SK-N-MC (cell line): ENCODE measurements around the gene DCAF8.

Experiments
- DNase-seq: peaks from one replicate; pipeline ENCODE4 v3.0.0-alpha.2; 2011; ENCODE audit warnings: low read depth, low spot score
- H3K27ac ChIP-seq: fragments of 200-600 bp; sonication (generic); 2 replicates; pipeline ENCODE4 v1.5.1; 2016; ENCODE audit warnings: mixed run types
- H3K36me3 ChIP-seq: fragments of 200-600 bp; sonication (generic); 2 replicates; pipeline ENCODE4 v1.6.1; 2017; ENCODE audit warnings: antibody characterized with exemption, low read length, mixed read lengths; ENCODE audit not compliant: insufficient read depth
- H3K4me3 ChIP-seq: fragments of 200-600 bp; sonication (generic); 2 replicates; pipeline ENCODE4 v1.5.1; 2016
- H3K9ac ChIP-seq: fragments of 200-600 bp; sonication (generic); 2 replicates; pipeline ENCODE4 v1.8.0; 2017; ENCODE audit warnings: mixed run types, mixed read lengths; ENCODE audit not compliant: insufficient read length
- H3K9me3 ChIP-seq: fragments of 200-600 bp; sonication (generic); 2 replicates; pipeline ENCODE4 v1.6.1; 2017; ENCODE audit warnings: low read depth, mild to moderate bottlenecking, antibody characterized with exemption, low read length, moderate library complexity, mixed read lengths
- EZH2 ChIP-seq: fragments of 200-600 bp; sonication (generic); IDR thresholded peaks from one replicate; pipeline ENCODE4 v1.6.1; 2017; ENCODE audit warnings: antibody characterized with exemption
- FOXP2 ChIP-seq: optimal IDR thresholded peaks from 2 replicates; pipeline ENCODE3; 2011; ENCODE audit warnings: mild to moderate bottlenecking, moderate library complexity; ENCODE audit not compliant: insufficient read depth; ENCODE audit errors: extremely low read length, control extremely low read depth
- POLR2AphosphoS5 ChIP-seq: IDR thresholded peaks from 2 replicates; pipeline ENCODE4 v1.6.1; 2012; ENCODE audit warnings: mild to moderate bottlenecking, low read depth, low read length, borderline replicate concordance

Gene DCAF8

DNA sequence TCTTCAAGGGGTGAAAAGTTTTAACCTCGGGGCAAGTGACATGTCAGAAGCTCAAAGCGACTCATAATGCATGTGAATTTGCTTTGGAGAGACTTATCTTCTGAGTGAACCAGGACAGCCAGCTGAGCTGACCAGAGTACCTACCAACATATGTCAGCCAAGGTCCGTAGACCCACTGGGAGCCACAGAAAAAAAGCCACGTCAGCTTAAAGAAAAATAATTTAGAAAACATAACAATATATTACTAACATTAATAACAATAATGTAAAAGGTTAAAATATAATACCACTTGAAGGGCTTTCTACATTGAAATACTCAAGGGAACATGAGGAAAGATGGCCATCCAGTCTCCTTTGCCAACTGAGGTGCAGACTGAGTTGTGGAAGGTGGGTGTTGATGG is 15.6 kb upstream of the DCAF8 start:
- Histone ChIP-seq H3K27ac (no peak overlapping the region), H3K36me3 (peaks cover 41% of the 10 kb centered on the region), H3K9ac (no peak overlapping the region), H3K9me3 (no peaks in the 10 kb centered on the region), H3K4me3 (no peak overlapping the region)
- DNase-seq = no peak
- TF ChIP-seq FOXP2 (no peak), POLR2AphosphoS5 (no peak), EZH2 (no peak)

DNA sequence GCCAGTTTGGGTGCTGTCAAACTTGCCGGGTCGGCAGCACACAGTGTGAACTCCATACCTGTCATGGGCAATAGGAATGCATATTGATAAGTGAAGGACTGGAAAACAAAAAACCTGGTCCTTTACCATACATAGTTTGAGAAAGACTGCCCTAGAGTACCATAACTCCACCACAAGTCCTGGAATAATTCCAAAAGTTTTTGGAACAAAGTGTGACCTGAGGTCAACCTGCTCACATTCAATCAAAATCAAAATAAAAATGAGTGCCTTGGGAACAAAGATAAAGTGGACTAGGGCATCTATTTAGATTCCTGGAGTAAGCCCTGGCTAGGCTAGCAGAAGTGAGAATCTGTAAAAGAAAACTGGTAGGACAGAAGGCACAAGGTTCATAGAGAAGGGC is 15.0 kb upstream of the DCAF8 start:
- peaks cover 41% of the 10 kb centered on the region for H3K36me3 ChIP-seq
- no peak for DNase-seq
- no peak for TF ChIP-seq EZH2
- no peak for TF ChIP-seq FOXP2
- TF ChIP-seq POLR2AphosphoS5 = no peak
- H3K27ac ChIP-seq = no peak overlapping the region
- H3K9me3 ChIP-seq = no peaks in the 10 kb centered on the region
- no peak overlapping the region for H3K9ac ChIP-seq
- H3K4me3 ChIP-seq = no peak overlapping the region

DNA sequence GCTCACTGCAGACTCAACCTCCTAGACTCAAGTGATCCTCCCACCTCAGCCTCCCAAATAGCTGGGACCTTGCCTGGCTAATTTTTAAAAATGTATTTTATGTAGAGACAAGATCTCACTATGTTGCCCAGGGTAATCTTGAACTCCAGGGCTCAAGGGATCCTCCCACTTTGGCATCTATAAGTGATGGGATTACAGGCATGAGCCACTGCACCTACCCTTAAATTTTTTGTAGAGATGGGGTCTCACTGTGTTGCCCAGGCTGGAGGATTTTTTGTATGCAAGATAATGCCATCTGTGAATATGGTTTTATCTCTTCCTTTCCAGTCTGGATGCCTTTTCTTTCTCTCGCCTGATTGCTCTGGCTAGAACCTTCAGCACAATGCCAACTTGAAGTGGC is 8.7 kb upstream of the DCAF8 start:
- no peak overlapping the region for H3K9ac ChIP-seq

DNA sequence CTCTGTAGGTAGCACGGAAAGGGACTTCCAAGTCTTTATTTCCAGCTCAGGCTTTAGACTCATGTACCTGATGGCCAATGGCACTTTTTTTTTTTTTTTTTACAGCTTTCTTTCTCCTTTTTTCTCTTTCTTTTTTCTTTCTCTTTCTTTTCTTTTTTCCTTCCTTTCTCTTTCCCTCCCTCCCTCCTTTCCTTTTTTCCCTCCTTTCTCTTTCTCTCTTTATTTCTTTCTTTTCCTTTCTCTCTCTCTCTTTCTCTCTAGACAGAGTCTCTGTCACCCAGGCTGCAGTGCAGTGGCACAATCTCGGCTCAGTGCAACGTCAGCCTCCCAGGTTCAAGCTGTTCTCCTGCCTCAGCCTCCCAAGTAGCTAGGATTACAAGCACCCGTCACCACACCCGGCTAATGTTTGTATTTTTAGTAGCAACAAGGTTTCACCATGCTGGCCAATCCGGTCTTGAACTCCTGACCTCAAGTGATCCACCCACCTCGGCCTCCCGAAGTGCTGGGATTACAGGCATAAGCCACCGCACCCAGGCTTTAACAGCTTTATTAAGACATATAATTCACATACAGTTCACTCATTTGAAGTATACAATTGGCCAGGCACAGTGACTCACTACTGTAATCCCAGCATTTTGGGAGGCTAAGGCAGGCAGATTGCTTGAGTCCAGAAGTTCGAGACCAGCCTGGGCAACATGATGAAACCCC is 5.1 kb upstream of the DCAF8 start:
- Histone ChIP-seq H3K27ac (no peak overlapping the region), H3K4me3 (no peak overlapping the region), H3K36me3 (no peaks in the 10 kb centered on the region), H3K9me3 (no peaks in the 10 kb centered on the region), H3K9ac (no peak overlapping the region)
- TF ChIP-seq EZH2 (no peak), FOXP2 (no peak), POLR2AphosphoS5 (no peak)
- DNase-seq = no peak

More for the DNA sequence above, 8.7 kb upstream of the DCAF8 start:
- no peak overlapping the region for H3K27ac ChIP-seq
- no peak for DNase-seq
- no peaks in the 10 kb centered on the region for H3K9me3 ChIP-seq
- H3K4me3 ChIP-seq = no peak overlapping the region
- no peaks in the 10 kb centered on the region for H3K36me3 ChIP-seq
- no peak for TF ChIP-seq POLR2AphosphoS5
- no peak for TF ChIP-seq FOXP2
- TF ChIP-seq EZH2 = no peak

DNA sequence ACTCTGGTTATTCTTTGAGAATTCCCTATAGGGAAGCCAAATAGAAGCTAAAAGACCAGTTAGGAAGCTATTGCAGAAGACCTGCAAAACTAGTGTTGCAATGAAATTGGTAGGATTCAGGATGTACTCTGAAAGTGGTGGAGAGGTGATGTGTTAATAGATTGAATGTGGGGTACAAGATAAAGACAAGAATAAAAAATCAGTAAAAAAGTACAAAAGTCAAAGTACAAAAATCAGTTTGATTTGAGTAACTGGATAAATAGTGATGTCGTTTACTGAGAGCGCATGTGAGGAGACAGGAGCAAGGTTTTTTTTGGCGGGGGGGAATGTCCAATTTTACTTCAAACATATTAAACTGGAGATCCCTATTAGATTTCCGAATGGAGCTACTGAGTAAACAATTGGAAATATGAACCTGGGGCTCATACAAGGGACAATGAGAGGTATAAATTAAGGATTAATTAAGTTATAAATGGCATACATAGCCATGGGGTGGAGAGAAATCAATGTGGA is 2.5 kb upstream of the DCAF8 start:
- DNase-seq = no peak
- TF ChIP-seq EZH2 (no peak), FOXP2 (no peak), POLR2AphosphoS5 (no peak)
- H3K27ac ChIP-seq = no peak overlapping the region
- no peaks in the 10 kb centered on the region; the same call in 1 of the 2 replicates for H3K36me3 ChIP-seq
- H3K9me3 ChIP-seq = no peaks in the 10 kb centered on the region
- no peak overlapping the region for H3K4me3 ChIP-seq
- no peak overlapping the region for H3K9ac ChIP-seq

DNA sequence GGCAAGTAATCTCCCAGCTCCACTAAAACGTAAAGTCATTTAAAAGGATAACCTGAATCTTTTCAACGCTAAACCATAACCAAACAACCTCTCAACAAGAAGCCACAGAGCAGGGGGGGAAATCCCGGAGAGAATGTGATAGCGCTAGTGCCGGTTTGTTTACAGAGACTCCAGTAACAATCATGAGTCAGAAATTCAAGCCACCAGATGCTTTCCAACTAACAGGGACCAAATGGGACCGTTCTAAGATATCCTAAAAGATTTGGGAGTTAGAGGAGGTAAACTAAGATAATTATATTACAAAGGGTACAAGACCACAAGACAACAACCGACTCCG is 825 bp downstream of the DCAF8 start:
- peak overlapping the region; percentile 97 for H3K9ac ChIP-seq
- TF ChIP-seq EZH2 (no peak), FOXP2 (no peak), POLR2AphosphoS5 (no peak)
- no peak for DNase-seq
- peak overlapping the region; percentile 63 for H3K27ac ChIP-seq
- H3K36me3 ChIP-seq = no peaks in the 10 kb centered on the region; the same call in 1 of the 2 replicates
- peak overlapping the region; percentile 97 for H3K4me3 ChIP-seq
- no peaks in the 10 kb centered on the region for H3K9me3 ChIP-seq

DNA sequence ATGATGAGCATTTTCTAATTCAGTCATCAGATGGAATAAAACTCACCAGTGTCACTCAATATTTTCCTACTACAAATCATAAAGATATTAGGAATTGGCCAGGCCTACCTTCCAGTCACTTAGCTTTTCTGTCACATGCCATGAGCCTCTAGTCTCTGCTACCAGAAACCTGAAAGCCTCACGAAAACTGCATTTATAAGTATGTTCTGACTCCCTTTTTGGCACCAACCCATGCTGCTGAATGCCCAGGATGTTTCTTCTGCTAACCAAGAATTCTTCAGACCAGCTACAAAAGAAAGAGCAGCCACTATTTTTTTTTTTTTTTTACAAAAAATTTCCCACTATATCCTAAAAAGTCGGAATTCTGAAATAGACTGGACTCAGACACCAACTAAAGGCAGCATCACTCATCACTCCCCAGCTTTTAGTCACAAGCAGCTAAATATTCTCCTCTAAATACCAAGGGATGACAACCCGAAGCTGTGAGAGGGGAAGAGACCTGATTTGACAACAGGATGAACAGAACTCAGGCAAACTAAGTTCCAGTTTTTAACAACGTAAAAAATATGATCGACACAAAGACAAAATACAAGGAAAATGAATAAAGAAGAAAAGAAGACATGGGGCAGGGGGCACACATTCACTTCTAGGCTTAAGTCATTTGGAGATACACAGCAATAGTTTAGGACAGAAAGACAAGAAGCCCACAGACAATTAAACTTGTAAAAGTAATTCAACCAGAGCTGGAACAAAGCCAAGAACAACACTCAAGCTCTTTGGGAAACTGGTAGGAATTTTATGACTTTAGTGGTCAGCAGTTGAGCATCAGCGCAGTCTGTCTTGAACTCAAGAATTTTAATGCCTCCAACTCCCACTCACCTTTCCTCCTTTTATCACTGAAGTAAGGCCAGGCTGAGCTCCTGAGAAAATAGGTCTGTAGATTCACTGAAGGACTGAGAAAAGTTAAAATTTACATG is 1.7 kb downstream of the DCAF8 start:
- H3K36me3 ChIP-seq = no peaks in the 10 kb centered on the region; the same call in 1 of the 2 replicates
- peak overlapping the region; percentile 97 for H3K9ac ChIP-seq
- H3K9me3 ChIP-seq = no peaks in the 10 kb centered on the region
- TF ChIP-seq EZH2 (no peak), FOXP2 (no peak), POLR2AphosphoS5 (no peak)
- DNase-seq = no peak
- peak overlapping the region; percentile 97 for H3K4me3 ChIP-seq
- H3K27ac ChIP-seq = no peak overlapping the region

DNA sequence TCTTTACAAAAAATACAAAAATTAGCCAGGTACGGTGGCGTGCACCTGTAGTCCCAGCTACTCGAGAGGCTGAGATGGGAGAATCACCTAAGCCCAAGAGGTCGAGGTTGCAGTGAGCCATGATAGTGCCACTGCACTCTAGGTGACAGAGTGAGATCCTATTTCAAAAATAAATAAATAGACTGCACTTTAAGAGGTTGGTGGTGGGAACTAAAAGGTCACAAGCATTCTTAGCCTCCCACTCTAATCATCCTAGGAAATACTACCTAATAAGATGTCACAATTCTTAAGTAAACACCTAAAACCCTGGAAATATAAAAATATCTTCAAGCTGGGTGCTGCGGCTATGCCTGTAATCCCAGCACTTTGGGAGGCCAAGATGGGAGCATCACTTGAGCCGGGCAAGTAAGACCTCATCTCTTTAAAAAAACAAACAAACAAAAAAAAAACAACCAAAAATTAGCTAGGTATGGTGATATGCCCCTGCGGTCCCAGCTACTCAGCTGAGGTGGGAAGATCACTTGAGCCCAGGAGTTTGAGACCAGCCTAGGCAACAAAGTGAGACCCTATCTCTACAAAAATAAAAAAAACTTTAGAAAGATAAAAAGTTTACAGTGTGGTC is 4.1 kb downstream of the DCAF8 start:
- TF ChIP-seq FOXP2 (no peak), EZH2 (no peak), POLR2AphosphoS5 (no peak)
- DNase-seq = no peak
- no peak overlapping the region for H3K4me3 ChIP-seq
- H3K9me3 ChIP-seq = no peaks in the 10 kb centered on the region
- no peak overlapping the region for H3K27ac ChIP-seq
- H3K36me3 ChIP-seq = no peaks in the 10 kb centered on the region; the same call in 1 of the 2 replicates
- no peak overlapping the region for H3K9ac ChIP-seq
